Skeletal muscle tissue (tissue), 4 donors: ENCODE data around the gene TNNC2. TPM values are rescaled to one million over a fixed set of nuclear protein-coding genes. Genes with fewer than 3 reads are reported as not detected.
A peak's percentile ranks its signal among the peaks of the same experiment; 100 is the strongest.

Source experiments
- H3K27ac ChIP-seq: one replicate; pipeline ENCODE4 v1.7.0; 2013; ENCODE audit warnings: mild to moderate bottlenecking, low read depth, low read length, inconsistent platforms
- H3K27me3 ChIP-seq, 3 donors: one replicate each; pipeline ENCODE4 v1.7.0; 2013; ENCODE audit warnings: low read length in 3 of 3; ENCODE audit not compliant: control insufficient read depth in 3 of 3, insufficient read depth in 3 of 3
- H3K36me3 ChIP-seq, 3 donors: one replicate each; pipeline ENCODE4 v1.7.0; 2013; ENCODE audit warnings: low read length in 3 of 3; ENCODE audit not compliant: control insufficient read depth in 3 of 3, insufficient read depth in 3 of 3
- H3K4me1 ChIP-seq, 3 donors: one replicate each; pipeline ENCODE4 v1.7.0; 2013; ENCODE audit warnings: low read length in 3 of 3, mild to moderate bottlenecking in 3 of 3; ENCODE audit not compliant: control insufficient read depth in 3 of 3, insufficient read depth in 3 of 3
- H3K4me3 ChIP-seq, 3 donors: one replicate each; pipeline ENCODE4 v1.7.0; 2013; ENCODE audit warnings: low read length in 3 of 3
- H3K9ac ChIP-seq, 3 donors: one replicate each; pipeline ENCODE4 v1.7.0; 2013; ENCODE audit warnings: low read length in 3 of 3, mild to moderate bottlenecking in 3 of 3, moderate library complexity in 2 of 3, low read depth in 1 of 3
- H3K9me3 ChIP-seq, 3 donors: one replicate each; pipeline ENCODE4 v1.7.0; 2013; ENCODE audit warnings: low read length in 3 of 3; ENCODE audit not compliant: control insufficient read depth in 3 of 3
- total RNA-seq: library from RNA; depleted of rRNA; stranded (reverse); fragments of >200 nt; gene quantifications from one replicate; pipeline ENCODE4 v1.2.3, GENCODE V29; 2014
- donor health status: Osteomylitis.

The TNNC2 gene
- total RNA-seq, 1 donor from 2014 or later: 2,844 TPM

DNA sequence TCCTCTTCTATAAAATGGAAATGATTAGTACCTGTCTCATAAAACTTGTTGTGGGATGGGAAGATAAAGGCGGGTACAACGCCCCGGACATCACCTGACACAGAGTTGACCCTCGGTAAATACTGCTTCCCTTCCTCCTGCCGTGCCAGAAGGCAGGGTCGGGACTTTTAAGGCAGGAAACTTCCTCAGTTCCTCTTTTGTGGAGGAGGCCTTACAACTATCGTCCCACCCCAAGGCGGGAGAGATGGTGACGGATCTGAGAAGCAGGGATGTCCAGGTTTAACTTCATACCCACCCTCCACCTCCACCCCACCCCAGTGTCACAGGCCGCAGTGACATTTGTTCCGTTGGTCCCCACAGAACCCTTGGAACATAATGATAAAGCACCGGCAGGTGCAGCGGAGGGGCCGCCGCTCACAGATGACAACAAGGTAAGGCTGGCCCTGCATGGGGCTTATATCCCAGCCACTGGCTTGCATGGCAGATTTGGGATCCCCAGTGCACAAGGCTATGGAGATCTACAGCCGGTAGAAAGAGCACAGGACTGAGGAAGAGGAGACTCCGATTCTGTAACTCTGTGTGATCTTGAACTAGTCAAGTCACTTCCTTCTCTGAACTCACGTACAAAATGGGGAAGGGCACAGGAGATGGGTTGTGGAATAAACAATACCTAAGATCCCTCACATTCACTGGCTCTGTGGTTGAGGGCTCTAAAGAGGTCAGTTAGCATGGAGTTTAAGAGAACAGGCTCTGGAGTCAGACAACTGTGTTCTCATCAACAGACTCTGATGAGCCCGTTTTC, 34.6 kb downstream of the TNNC2 start:
- no peaks in the 10 kb centered on the region for H3K27me3 ChIP-seq
- peak overlapping the region; percentile 95 to 98 (median 98) for H3K9ac ChIP-seq
- peaks cover 17 to 25% (median 18%) of the 10 kb centered on the region in 3 donors for H3K36me3 ChIP-seq
- H3K4me1 ChIP-seq: peaks cover 19 to 28% (median 23%) of the 10 kb centered on the region in 3 donors
- peak overlapping the region; percentile 98 for H3K27ac ChIP-seq
- H3K4me3 ChIP-seq: peak overlapping the region; percentile 95 to 97 (median 95)
- no peaks in the 10 kb centered on the region for H3K9me3 ChIP-seq

DNA sequence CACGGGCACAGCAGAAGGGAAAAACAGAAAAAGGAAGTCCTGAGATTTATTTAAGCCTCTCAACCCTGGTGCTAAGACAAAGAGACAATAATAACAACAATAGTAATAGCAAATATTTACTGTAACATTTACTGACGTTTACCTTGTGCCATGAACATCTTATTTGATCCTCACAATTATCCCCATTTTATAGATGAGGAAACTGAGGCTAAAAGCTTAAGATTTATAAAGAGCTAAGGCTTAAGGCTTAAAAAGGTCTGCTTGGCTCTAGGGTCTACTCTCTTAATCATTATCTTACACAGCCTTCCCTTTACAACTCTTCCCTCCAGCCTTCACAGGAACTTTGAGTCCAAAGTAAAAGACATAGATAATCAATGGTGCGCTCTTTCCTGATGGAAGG, 38.8 kb downstream of the TNNC2 start:
- Histone ChIP-seq H3K27ac (no peak overlapping the region), H3K27me3 (no peaks in the 10 kb centered on the region), H3K4me1 (peaks cover 10 to 15% (median 13%) of the 10 kb centered on the region in 3 donors), H3K9ac (no peak overlapping the region), H3K9me3 (no peaks in the 10 kb centered on the region), H3K4me3 (no peak overlapping the region), H3K36me3 (peaks cover 0 to 5% (median 0%) of the 10 kb centered on the region in 3 donors)

DNA sequence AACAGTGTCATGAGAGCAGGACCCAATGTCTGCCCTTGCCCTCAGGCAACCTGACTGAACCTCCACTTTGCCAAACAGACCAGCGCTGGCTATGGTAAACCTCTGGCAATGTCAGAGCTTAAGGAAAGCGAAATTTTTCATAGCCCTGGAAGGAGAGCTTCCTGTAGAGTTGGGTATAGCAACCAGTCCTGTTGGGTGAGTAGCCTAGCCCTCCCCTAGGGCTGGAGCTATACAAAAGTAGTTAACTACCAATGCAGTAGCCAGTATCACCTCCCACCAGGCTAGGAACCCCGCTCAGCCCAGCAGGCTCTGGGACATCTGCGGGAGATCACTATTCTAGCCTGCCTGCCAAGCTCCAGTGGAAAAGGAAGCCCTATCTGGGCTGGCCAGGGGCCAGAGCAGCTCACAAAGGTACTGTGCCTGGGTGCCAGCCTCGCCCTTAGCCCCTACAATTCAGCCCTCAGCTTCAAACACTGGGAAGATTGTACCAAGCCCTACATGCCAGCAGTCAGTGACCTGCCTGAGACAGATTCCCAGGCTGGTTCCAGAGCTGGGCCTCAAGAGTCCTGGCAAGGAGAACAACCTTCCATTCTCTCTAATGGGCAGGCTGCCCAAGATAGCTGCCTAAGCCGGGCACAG, 43.3 kb downstream of the TNNC2 start:
- Histone ChIP-seq H3K9ac (no peak overlapping the region), H3K9me3 (no peaks in the 10 kb centered on the region), H3K36me3 (no peaks in the 10 kb centered on the region), H3K27me3 (no peaks in the 10 kb centered on the region), H3K4me3 (no peak overlapping the region), H3K27ac (no peak overlapping the region), H3K4me1 (peaks cover 5 to 14% (median 8%) of the 10 kb centered on the region in 3 donors)

DNA sequence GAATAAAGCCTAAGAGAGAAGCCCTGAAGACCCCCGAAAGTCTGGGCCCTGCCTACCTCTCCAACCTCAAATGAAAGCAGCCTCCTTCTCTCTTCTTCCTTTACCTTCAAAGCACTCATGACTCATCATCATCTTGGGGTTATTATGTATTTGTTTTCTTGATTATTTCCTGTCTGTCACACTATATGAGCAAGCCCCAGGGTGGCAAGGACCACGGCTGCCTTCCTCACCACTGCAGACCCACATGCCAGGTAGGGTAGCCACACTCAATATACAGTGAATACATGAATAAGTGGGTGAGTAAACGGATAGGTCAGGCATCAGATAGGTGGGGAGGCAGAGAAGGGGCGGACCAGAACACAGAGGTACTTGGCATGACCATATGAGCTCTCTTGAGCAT, 44.2 kb downstream of the TNNC2 start:
- Histone ChIP-seq H3K4me1 (peaks cover 8 to 14% (median 9%) of the 10 kb centered on the region in 3 donors), H3K9me3 (no peaks in the 10 kb centered on the region), H3K27ac (no peak overlapping the region), H3K4me3 (no peak overlapping the region), H3K9ac (no peak overlapping the region), H3K27me3 (no peaks in the 10 kb centered on the region), H3K36me3 (no peaks in the 10 kb centered on the region)

DNA sequence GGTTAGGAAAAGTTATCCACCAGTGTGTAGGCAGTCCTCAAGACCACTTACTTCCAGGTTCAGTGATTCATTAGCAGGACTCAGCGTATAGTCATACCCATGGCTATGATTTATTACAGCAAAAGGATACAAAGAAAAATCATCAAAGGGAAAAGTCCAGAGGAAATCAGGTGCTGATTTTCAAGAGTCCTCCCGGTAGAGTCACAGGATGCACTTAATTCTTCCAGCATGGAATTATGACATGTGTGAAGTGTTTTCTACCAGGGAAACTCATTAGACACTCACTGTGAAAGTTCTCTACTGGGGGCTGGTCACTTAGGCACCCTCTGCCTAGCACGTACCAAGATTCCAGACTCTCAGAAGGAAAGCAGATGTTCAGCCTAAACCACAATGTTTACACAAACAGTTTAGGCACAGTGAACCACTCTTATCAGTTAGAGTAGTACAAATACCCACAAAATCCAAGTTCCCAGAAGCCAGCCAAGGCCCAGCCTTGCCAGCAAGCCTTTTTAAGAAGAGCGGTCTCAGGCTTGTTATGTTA, 45.7 kb downstream of the TNNC2 start:
- no peaks in the 10 kb centered on the region for H3K36me3 ChIP-seq
- no peak overlapping the region for H3K27ac ChIP-seq
- H3K27me3 ChIP-seq: no peaks in the 10 kb centered on the region
- no peak overlapping the region for H3K9ac ChIP-seq
- no peak overlapping the region for H3K4me3 ChIP-seq
- H3K4me1 ChIP-seq: peaks cover 8 to 14% (median 9%) of the 10 kb centered on the region in 3 donors
- H3K9me3 ChIP-seq: no peaks in the 10 kb centered on the region

DNA sequence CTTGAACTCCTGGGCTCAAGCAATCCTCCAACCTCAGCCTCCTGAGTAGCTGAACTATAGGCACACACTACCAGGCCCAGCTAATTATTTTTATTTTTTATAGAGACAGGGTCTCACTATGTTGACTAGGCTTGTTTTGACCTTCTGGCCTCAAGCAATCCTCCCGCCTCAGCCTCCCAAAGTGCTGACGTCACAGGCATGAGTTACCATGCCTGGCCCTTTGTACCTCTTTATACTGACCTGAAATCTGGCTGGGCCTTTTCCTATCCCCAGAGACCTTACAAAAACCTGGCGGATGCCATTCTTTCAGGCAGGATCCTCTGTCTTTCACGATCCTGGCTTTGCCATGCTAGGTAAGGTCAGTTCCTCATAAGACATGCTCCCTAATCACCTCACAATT, 47.0 kb downstream of the TNNC2 start:
- no peaks in the 10 kb centered on the region for H3K9me3 ChIP-seq
- no peak overlapping the region for H3K4me3 ChIP-seq
- H3K4me1 ChIP-seq: peaks cover 8 to 14% (median 9%) of the 10 kb centered on the region in 3 donors
- H3K27me3 ChIP-seq: no peaks in the 10 kb centered on the region
- no peaks in the 10 kb centered on the region for H3K36me3 ChIP-seq
- no peak overlapping the region for H3K9ac ChIP-seq
- peak overlapping the region; percentile 28 for H3K27ac ChIP-seq

DNA sequence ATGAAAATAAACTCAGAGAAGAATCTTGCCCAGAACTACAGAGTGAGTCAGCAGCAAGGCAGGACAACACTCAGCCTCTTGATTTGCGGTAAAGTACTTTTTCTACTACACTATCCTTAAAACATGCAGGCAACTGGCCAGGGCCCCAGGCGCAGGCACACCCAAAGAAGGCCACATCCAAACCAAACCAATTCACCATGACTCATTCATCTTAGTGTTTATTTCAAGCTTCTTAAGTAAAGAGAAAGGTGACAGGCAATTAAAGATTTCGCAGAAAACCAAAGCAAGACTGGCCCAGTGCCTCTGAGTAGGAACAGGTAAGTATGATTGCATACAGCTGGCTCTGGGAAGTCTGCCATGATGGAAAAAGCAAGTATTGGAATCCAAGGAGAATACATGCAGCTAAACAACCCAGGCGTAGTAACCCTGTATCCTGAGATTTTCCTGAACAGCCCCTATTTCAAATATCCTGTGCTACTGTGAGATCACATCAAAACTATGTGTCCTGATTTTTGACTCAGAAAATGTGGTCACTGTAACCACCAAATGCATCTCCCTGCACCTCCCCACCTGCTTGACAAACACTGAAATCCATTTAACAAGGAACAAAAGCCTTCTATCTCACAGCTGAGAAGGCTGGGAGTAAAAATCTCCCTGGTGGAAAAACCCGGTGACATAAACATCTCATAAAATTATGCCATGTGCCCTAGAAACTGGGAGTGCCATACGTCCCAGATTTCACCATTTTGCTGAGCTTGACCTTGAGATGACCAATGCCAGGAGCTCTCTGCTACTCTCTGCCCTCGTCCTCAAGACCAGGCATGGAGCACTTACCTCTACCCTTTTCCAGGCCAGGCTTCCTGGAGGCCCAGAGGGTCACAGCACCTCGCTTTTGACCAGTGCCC, 47.8 kb downstream of the TNNC2 start:
- no peaks in the 10 kb centered on the region for H3K9me3 ChIP-seq
- no peak overlapping the region for H3K9ac ChIP-seq
- H3K36me3 ChIP-seq: no peaks in the 10 kb centered on the region
- H3K27ac ChIP-seq: peak overlapping the region; percentile 28
- peaks cover 8 to 14% (median 9%) of the 10 kb centered on the region in 3 donors for H3K4me1 ChIP-seq
- no peaks in the 10 kb centered on the region for H3K27me3 ChIP-seq
- H3K4me3 ChIP-seq: no peak overlapping the region

DNA sequence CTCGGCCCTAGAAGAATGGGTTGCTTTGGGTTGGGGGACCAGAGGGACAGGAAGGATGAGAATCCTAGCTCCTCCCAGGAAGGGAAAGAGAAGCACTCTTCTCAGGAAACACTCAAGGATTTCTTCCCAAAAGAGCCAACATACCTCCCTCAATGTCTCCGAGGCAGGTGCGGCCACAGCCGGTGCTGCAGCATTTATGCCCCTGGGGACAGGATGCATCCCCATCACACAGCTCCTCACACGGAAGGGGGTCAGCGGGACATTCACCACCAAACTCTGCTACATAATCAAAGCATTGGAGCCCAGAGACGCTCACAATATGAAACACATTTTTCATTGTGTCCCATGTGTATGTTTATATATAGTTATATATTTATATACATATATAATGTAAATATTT, 50.2 kb downstream of the TNNC2 start:
- Histone ChIP-seq H3K27me3 (no peaks in the 10 kb centered on the region), H3K4me3 (no peak overlapping the region), H3K4me1 (peaks cover 7 to 8% (median 7%) of the 10 kb centered on the region in 3 donors), H3K9me3 (no peaks in the 10 kb centered on the region), H3K36me3 (no peaks in the 10 kb centered on the region), H3K27ac (no peak overlapping the region), H3K9ac (no peak overlapping the region)

DNA sequence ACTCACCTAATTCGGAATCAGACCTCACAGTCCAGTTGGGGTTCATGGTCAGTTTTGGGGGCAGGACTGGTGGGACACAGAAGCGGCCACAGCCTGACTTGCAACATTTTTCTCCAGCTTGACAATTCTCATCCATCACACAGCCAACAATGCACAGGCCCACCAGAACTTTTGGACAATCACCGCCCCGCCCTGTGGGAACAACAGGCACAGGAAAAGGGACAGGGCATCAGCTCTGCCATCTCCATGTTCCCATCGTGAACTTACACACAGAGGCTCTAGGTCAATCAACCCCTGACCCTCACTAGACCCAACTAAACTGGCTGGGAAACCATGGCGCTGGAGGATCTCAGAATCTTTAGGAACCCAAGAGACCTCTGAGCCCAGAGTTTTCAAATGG, 51.7 kb downstream of the TNNC2 start:
- no peak overlapping the region for H3K4me3 ChIP-seq
- H3K27me3 ChIP-seq: no peaks in the 10 kb centered on the region
- H3K36me3 ChIP-seq: no peaks in the 10 kb centered on the region
- no peaks in the 10 kb centered on the region for H3K9me3 ChIP-seq
- H3K4me1 ChIP-seq: peaks cover 14 to 17% (median 15%) of the 10 kb centered on the region in 3 donors
- H3K27ac ChIP-seq: no peak overlapping the region
- no peak overlapping the region for H3K9ac ChIP-seq
